ENCODE measurements around the gene MALT1.

GRCh38 chr18:58624011-58624410, 47.3 kb upstream of the MALT1 start:
- TF ChIP-seq CTCF (IDR thresholded peaks at IDR 0.05 in 4 of 5, conservative IDR thresholded peaks at IDR 0.05 in 1 of 5) = no peak
- TF ChIP-seq POLR2A (IDR thresholded peaks at IDR 0.05) = no peak
